K562 (cell line): ENCODE measurements around the gene LYPD6B. TPM values are rescaled to one million over a fixed set of nuclear protein-coding genes. Genes with fewer than 3 reads are reported as not detected.

Source experiments
- ATAC-seq: fragments of 200-7000 bp; cut with Tn5 transposase; 3 replicates; pipeline ENCODE4 v1.9.1; 2020; ENCODE audit warnings: moderate library complexity
- BruUV-seq: library from RNA; stranded (reverse); fragments of 400-500 nt; replicated peaks from 2 replicates; lab custom pipeline; 2021; lab: Mats Ljungman, UMichigan
- CTCF ChIA-PET: fragments of 300-600 bp; formaldehyde crosslinking; extraction: SDS; loops from one replicate; lab custom pipeline; 2021; ENCODE audit warnings: low intra/inter-chr PET ratio; lab: Yijun Ruan, JAX
- POLR2A ChIA-PET: fragments of 300-600, 350-650 bp; sonication (Branson Sonifier 250); formaldehyde crosslinking; extraction: SDS; loops from one replicate; lab custom pipeline; 2021; ENCODE audit warnings: antibody characterized with exemption, inconsistent platforms; lab: Yijun Ruan, JAX
- DNase-seq, 4 experiments: peaks; one replicate each; pipeline versions ENCODE4 v3.0.0 to v3.0.0-alpha.2; 2011 to 2018; ENCODE audit warnings: low spot score in 3 of 4, mixed read lengths in 3 of 4; ENCODE audit errors: extremely low read depth in 1 of 4
- FAIRE-seq: peaks from 2 replicates; lab custom pipeline; 2011; peaks lifted over from hg19 to GRCh38; lab: Jason Lieb, UNC
- H2AFZ ChIP-seq: 2 replicates; pipeline ENCODE4 v1.6.0; 2011; ENCODE audit warnings: low read depth, low read length, control low read depth, inconsistent platforms
- H3K27ac ChIP-seq: fragments of 200-600 bp; 3 replicates; pipeline ENCODE4 v1.8.0; 2011; ENCODE audit warnings: low read depth, mild to moderate bottlenecking, control low read depth, inconsistent platforms, low read length, moderate library complexity, mixed read lengths; ENCODE audit errors: extremely low read depth
- H3K27me3 ChIP-seq, 2 experiments: fragments of 300-600 bp in 1 of 2; 2 replicates in 1 of 2; 3 replicates in 1 of 2; pipeline versions ENCODE4 v1.6.0 to v1.8.0; 2011; ENCODE audit warnings: inconsistent platforms in 2 of 2, low read length in 2 of 2, mild to moderate bottlenecking in 1 of 2, mixed read lengths in 1 of 2, moderate library complexity in 1 of 2; ENCODE audit not compliant: control insufficient read depth in 2 of 2, insufficient read depth in 2 of 2
- H3K36me3 ChIP-seq: fragments of 300-600 bp; 3 replicates; pipeline ENCODE4 v1.8.0; 2011; ENCODE audit warnings: mild to moderate bottlenecking, low read length, inconsistent platforms; ENCODE audit not compliant: control insufficient read depth, insufficient read depth
- H3K4me1 ChIP-seq, 2 experiments: fragments of 200-600 bp in 1 of 2; replicated peaks in 1 of 2; 2 replicates in 1 of 2; 3 replicates in 1 of 2; pipeline versions ENCODE4 v1.5.1 to v1.8.0; 2011; ENCODE audit warnings: inconsistent platforms in 2 of 2, low read length in 2 of 2, mild to moderate bottlenecking in 1 of 2, mixed read lengths in 1 of 2, moderate library complexity in 1 of 2; ENCODE audit not compliant: control insufficient read depth in 2 of 2, insufficient read depth in 2 of 2
- H3K4me2 ChIP-seq: 2 replicates; pipeline ENCODE4 v1.6.1; 2011; ENCODE audit warnings: low read length, control low read depth, inconsistent platforms, mixed read lengths; ENCODE audit not compliant: insufficient read depth
- H3K4me3 ChIP-seq: fragments of 200-600 bp; sonication (generic), shearing (Covaris generic); 2 replicates; pipeline ENCODE4 v1.5.1; 2016; ENCODE audit warnings: control low read depth, inconsistent platforms
- H3K79me2 ChIP-seq: fragments of 200-600 bp; 3 replicates; pipeline ENCODE4 v1.8.0; 2011; ENCODE audit warnings: low read length, inconsistent platforms; ENCODE audit not compliant: control insufficient read depth, insufficient read depth
- H3K9ac ChIP-seq, 2 experiments: 2 replicates each; pipeline versions ENCODE4 v1.6.0 to v1.6.1; 2011; ENCODE audit warnings: low read depth in 2 of 2, low read length in 2 of 2, control low read depth in 1 of 2, inconsistent platforms in 1 of 2, mild to moderate bottlenecking in 1 of 2, mixed read lengths in 1 of 2; ENCODE audit not compliant: insufficient read depth in 1 of 2
- H3K9me1 ChIP-seq: one replicate; pipeline ENCODE4 v1.6.0; 2011; ENCODE audit warnings: inconsistent platforms, mild to moderate bottlenecking, low read length, moderate library complexity; ENCODE audit not compliant: control insufficient read depth, insufficient read depth
- H3K9me3 ChIP-seq: replicated peaks from 2 replicates; pipeline ENCODE4 v1.5.1; 2011; ENCODE audit warnings: low read depth, low read length, inconsistent platforms; ENCODE audit not compliant: control insufficient read depth, insufficient read depth
- H4K20me1 ChIP-seq: replicated peaks from 2 replicates; pipeline ENCODE4 v1.6.1; 2011; ENCODE audit warnings: low read length, inconsistent platforms, mixed read lengths; ENCODE audit not compliant: control insufficient read depth, insufficient read depth
- NCOA2 ChIP-seq, 2 experiments: fragments of 450-650 bp; IDR thresholded peaks; 2 replicates each; pipeline ENCODE4 v1.6.1; 2018; ENCODE audit warnings: mild to moderate bottlenecking in 2 of 2, moderate library complexity in 1 of 2; ENCODE audit not compliant: partially characterized antibody in 2 of 2
- TEAD2 ChIP-seq: fragments of 450-650 bp; IDR thresholded peaks from 2 replicates; pipeline ENCODE4 v1.6.1; 2016; ENCODE audit warnings: missing genetic modification characterization, control low read depth, missing compliant biosample characterization
- ZBTB49 ChIP-seq: sonication (generic); formaldehyde crosslinking; IDR thresholded peaks from 2 replicates; pipeline ENCODE4 v1.8.0; 2022; ENCODE audit warnings: missing genetic modification reagents, mild to moderate bottlenecking, borderline replicate concordance
- ZNF717 ChIP-seq: fragments of 250-450 bp; sonication (Bioruptor Pico); IDR thresholded peaks from 2 replicates; pipeline ENCODE4 v1.5.0; 2021
- ZNF778 ChIP-seq: fragments of 450-650 bp; formaldehyde crosslinking; IDR thresholded peaks from 2 replicates; pipeline ENCODE4 v1.4.0; 2020; ENCODE audit warnings: mild to moderate bottlenecking, moderate library complexity
- WGBS: fragments of 100-300 bp; shearing (Covaris generic); methylation state at CpG from one replicate; pipeline ENCODE4 v1.1.6; 2016; ENCODE audit warnings: low coverage, mixed read lengths; ENCODE audit not compliant: insufficient coverage; ENCODE audit errors: missing lambda C conversion rate; 5-methylcytosine and 5-hydroxymethylcytosine counted together
- in situ Hi-C: fragments of 300-500 bp; cut with MboI; formaldehyde crosslinking; loops from 4 replicates; pipeline ENCODE4 v1.15.0; 2018; ENCODE audit warnings: inconsistent platforms, mixed read lengths
- intact Hi-C: fragments of 100-400 bp; cut with micrococcal nuclease; formaldehyde crosslinking; loops from 2 replicates; pipeline ENCODE4 v1.14.2; 2022
- polyA plus RNA-seq, 8 experiments: library from polyadenylated mRNA; depleted of rRNA in 4 of 8; stranded (reverse) in 5 of 8; unstranded in 3 of 8; fragments of >200 nt; fragmentation: Nextera tagmentation in 2 of 8; fragmentation: Illumina TruSeq in 1 of 8; extraction: Ambion mirVana in 2 of 8; extraction: Trizol in 1 of 8; gene quantifications; 2 replicates each; pipeline versions ENCODE4 v1.2.1 to v1.2.3, GENCODE V29; 2011 to 2014; ENCODE audit warnings: inconsistent platforms in 1 of 8, missing spikeins in 1 of 8
- total RNA-seq, 7 experiments: library from RNA; depleted of rRNA in 6 of 7; stranded (reverse); fragments of >200 nt in 6 of 7; fragmentation: Illumina TruSeq in 2 of 7; extraction: Trizol in 2 of 7; gene quantifications; 2 replicates each; pipeline versions ENCODE4 v1.2.1 to v1.2.3, GENCODE V29; 2011 to 2021; ENCODE audit warnings: low replicate concordance in 1 of 7

LYPD6B gene
- total and polyA plus RNA-seq, 9 of the 15 experiments (the other 6 are each of a cell fraction or from before 2014, with no cell fraction given), result not detected

- no peak; the same call in 2 of the 3 replicates for ATAC-seq
- FAIRE-seq, result no peak
- H3K79me2 ChIP-seq, result no peaks in the 10 kb centered on the region
Observed at GRCh38 chr2:148996805-148997204, 41.7 kb upstream of the LYPD6B start.

More at GRCh38 chr2:148996805-148997204, 41.7 kb upstream of the LYPD6B start:
- no peaks in the 10 kb centered on the region for H3K9me3 ChIP-seq
- no peak overlapping the region for H2AFZ ChIP-seq
- intact Hi-C loops (no loop called here), in situ Hi-C loops (loop anchor here (25.0 kb wide), 1 partner anchor 1060 kb away; no protein-coding TSS in a partner anchor)
- H3K27me3 ChIP-seq, result peaks cover 11 to 16% of the 10 kb centered on the region in 2 experiments; a peak in 3 of 5 replicates
- H3K4me2 ChIP-seq, result no peak overlapping the region
- no TSS peak for BruUV-seq
- ChIA-PET POLR2A (interaction anchor here (0.6 kb wide), 1 partner anchor 617 kb away, joined by 3 read pairs; no protein-coding TSS in a partner anchor), CTCF (no interaction called here)
- H4K20me1 ChIP-seq, result no peaks in the 10 kb centered on the region
- H3K4me3 ChIP-seq, result no peak overlapping the region
- H3K9ac ChIP-seq, result no peak overlapping the region
- H3K4me1 ChIP-seq, result no peaks in the 10 kb centered on the region
- no peaks in the 10 kb centered on the region for H3K9me1 ChIP-seq
- no peaks in the 10 kb centered on the region for H3K36me3 ChIP-seq
- DNase-seq, result no peak
- WGBS, result 0% methylated on average over 6 of the region's 6 CpGs
- no peak overlapping the region for H3K27ac ChIP-seq
- TF ChIP-seq ZNF778, result no peak
- no peak for TF ChIP-seq ZBTB49 (CRISPR knock-in tag)
- no peak for TF ChIP-seq ZNF717 (CRISPR knock-in tag)
- TF ChIP-seq TEAD2 (tag), result no peak
- no peak for TF ChIP-seq NCOA2 (IDR thresholded peaks at IDR 0.05; ENCODE audit: partially characterized antibody in 2 of 2)
- TF ChIP-seq, all 486 proteins: peak for 0
